SKM-1 (cell line): ENCODE data around the gene SGK1.
"Not testable (repeated sequence)": the region's sequence is repeated elsewhere in the genome, so short reads cannot be mapped to it uniquely, and the experiment has no call there.

Source experiments
- DNase-seq: peaks from one replicate; lab custom pipeline; 2025; ENCODE audit not compliant: unreplicated experiment; lab: John Stamatoyannopoulos, UW

SGK1 gene

GRCh38 chr6:134193536-134194498 is 124.1 kb downstream of the SGK1 start:
- DNase-seq = no peak

DNA sequence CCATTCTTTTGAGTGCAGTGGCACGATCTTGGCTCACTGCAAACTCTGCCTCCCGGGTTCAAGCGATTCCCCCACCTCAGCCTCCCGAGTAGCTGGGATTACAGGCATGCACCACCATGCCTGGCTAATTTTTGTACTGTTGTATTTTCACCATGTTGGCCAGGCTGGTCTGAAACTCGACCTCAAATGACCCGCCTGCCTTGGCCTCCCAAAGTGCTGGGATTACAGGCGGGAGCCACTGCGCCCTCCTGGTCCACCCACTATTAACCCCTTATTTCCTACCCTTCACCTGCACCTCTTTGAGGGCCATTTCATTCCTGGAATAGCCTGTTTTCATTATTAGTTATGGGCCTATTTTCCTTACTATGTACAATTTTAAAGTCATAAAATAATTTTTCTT is 125.3 kb downstream of the SGK1 start:
- not testable (repeated sequence) for DNase-seq

DNA sequence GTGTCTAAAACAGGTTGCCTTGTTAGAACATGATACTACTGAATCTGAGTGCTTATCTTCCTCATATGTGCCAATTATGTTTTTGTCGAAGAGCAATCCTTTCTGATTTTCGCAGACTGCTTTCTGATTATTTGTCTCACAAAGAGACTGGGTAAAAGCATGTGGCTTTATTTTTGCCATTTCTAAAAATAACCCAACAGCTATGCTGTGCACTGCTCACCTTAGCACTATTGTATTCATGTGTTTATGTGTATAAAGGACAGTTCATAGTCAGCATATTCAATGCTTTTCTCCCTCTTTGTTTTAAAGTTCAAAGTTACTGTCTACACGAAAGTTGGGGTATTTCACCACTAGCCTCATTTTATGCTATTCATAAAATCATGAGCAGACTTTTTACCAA is 127.0 kb downstream of the SGK1 start:
- no peak for DNase-seq

GRCh38 chr6:134187751-134188150 is 130.2 kb downstream of the SGK1 start:
- DNase-seq = no peak

DNA sequence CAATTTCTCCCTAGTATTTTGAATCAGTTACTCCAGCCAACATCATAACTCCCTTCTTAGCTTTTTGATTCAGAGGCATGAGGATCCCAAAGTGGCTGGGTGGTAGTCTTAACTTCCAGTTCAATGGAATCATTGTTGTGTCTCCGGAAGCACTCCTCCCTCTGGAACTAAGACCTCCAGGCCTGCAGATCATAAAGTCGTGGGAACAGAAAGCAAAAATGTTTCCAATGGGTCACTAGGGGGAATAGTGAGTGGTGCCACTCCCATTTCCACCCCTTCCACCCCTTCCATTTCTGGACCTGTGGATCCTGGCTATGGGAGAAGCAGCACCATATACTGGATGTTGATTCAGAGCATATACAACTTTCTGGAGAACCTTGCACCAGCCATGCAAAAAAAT is 130.8 kb downstream of the SGK1 start:
- DNase-seq = no peak

- DNase-seq = no peak
Measured at GRCh38 chr6:134186355-134186754, 131.6 kb downstream of the SGK1 start.

DNA sequence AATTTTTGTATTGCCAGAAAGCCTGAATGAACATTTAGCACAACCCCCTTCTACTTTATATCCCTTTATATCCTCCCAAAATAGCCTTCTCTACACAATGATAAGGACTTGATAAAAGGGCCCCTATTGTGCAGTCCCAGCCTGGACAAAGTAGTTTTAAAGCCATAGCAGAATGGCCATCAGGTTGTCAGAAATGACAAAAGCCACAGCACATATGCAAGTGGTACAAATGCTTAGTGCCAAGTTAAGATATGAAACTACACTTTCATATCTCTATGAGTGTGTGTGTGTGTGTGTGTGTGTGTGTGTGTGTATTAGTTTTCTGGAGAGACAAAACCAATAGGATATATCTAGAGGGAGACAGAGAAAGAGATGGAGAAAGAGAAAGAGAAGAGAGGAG is 132.6 kb downstream of the SGK1 start:
- DNase-seq = no peak

DNA sequence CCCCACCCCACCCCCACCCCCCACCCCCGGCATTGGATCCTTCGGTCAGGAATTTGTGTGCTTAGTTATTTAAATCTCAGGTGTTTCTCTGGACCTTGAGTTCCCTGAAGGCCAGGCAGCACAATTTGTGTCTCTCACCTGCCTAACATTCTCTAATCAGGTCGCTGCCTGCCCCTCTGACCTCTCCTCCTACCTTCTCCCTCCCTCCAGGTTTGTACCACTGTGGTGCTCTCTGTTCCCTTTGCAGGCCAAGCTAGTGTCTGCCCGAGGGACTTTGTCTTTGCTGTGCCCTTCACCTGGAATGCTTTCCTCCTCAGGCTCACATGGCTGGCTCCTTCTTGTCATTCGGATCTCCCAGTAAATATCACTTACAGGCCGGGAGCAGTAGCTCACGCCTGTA is 134.1 kb downstream of the SGK1 start:
- DNase-seq = no peak

GRCh38 chr6:134182528-134182927 is 135.4 kb downstream of the SGK1 start:
- DNase-seq = no peak

DNA sequence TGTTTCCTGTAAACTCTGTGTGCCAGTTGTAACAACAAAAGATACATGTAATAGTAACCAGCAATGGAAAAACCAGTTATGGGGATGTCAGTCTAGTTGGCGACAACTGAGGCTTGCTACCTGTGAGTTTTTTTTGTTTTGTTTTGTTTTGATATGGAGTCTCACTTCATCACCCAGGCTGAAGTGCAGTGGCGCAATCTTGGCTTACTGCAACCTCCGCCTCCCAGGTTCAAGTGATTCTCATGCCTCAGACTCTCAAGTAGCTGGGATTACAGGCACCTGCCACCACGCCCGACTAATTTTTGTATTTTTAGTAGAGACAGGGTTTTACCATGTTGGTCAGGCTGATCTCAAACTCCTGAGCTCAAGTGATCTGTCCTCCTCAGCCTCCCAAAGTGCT is 136.2 kb downstream of the SGK1 start:
- DNase-seq = not testable (repeated sequence)

- not testable (repeated sequence) for DNase-seq
Measured at GRCh38 chr6:134181251-134181650, 136.7 kb downstream of the SGK1 start.

DNA sequence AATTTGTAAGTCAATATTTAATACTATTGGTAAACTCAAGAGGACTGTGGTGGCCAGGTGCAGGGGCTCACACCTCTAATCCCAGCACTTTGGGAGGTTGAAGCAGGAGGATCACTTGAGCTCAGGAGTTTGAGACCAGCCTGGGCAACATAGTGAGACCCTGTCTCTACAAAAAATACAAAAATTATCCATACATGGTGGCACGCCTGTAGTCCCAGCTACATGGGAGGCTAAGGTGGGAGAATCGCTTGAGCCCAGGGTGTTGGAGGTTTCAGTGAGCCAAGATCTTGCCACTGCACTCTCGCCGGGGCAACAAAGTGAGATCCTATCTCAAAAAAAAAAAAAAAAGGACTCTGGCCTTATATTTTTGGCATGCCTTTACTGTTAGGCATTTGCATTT is 137.4 kb downstream of the SGK1 start:
- DNase-seq = not testable (repeated sequence)

GRCh38 chr6:134178161-134179044 is 139.5 kb downstream of the SGK1 start:
- peak; percentile 83 for DNase-seq

DNA sequence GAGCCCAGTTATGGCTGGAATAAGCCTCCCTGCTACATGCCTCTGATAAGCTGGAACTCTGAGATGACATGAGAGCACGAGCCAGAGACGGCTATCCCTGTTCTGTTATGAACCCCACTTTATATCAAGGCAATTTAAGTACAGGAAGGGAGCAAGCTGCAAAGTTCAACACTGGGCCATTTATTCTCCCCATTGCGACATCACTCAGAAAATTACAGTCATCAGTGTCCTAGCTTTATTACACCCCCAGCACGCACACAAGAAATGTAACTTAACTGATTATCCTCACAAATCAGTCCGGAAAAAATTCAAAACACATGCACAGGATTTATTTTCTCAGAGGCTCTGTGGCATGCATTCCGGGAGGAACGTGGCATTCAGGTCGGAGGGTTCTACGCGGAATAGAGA is 140.2 kb downstream of the SGK1 start:
- peak; percentile 40 for DNase-seq

DNA sequence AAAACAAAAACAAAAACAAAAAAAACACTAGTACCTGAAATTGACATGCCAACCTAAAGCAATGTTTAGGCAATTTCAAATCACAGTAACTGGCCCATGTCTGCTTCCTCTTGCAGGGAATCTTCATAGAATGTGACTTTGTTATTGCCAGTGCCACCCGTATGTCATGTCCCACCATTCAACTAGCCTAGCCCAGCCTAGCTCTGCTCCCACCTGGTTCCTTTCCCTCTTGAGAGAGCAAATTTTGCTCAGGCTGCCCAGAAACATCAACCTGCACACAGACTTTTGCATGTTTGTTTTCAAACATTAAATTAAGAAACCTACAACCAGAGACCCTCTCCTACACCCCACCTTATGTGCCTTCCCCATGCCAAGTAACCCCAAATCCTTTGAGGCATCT is 140.7 kb downstream of the SGK1 start:
- no peak for DNase-seq

DNA sequence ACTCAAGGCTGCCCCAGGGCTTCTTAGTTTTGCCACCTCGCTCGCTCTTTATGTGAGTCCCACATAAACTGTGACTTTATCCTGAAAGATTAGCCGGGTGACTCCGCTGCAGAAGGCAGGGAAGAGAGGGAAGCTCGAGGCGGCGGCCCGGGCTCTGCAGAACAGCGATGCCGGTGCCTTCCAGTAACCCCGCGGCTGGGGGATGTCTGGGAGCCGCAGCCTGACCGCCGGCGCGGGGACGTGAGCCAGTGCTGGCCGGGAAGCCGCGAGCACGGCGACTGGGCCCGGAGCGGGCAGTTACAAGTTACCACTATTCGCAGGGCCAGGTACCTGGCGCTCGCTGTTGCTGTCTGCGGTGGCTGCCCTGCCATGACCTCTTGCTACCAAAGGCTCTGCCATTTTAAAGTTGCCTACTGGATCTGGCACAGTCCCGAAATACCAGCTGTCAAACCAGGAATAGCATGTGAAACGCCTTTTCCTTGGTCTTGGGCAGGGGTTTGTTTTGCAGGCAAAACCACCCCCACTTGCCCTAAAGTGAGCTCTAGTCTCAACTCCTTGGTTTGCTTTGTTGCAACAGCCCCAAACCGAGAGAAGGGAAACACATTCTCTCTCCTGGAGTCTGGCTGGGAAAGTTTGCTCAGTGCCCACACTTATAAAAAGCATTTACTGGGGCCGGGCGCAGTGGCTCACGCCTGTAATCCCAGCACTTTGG is 141.5 kb downstream of the SGK1 start:
- no peak for DNase-seq

DNA sequence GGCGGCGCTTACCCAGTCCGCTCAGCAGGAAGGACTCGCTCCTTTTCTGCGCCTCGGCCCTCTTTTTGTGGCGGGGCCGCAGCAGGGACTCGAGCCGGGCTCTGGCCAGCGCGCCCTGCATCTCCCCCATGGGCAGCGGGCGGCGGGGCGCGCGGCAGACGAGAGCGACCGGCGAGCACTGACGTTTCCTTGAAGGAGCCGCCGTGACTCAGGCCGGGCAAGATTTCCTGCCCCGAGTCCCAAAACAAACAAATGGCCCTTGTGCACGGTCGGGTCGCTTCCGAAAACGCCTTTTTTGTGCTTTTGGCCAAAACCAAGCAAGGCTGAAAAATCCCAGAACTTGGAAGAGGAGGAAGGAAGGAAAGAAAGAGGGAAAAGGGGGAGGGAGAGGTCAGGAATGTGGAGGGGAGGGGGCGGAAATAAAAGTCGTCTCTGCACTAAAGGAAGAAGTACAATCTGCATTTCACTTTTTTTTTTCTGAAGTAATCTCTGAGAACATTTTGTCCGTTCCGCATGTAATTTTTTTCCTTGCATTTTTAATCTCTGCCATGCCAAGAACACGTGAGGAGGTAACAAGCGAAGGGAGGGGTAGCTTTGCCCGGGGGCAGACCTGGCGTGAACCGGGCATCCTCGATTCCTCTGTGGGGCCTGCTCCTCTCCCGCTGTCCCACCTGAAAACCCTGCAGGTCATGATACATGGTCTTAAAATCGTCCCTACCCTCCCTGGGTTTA is 142.2 kb downstream of the SGK1 start:
- no peak for DNase-seq

GRCh38 chr6:134174672-134175531 is 143.0 kb downstream of the SGK1 start:
- peak; percentile 78 for DNase-seq

- peak; percentile 56 for DNase-seq
Measured at GRCh38 chr6:134173936-134174671, 143.8 kb downstream of the SGK1 start.
